HG02642 (cell line): ENCODE results near the gene COL4A3.
A peak's percentile ranks its signal among the peaks of the same experiment; 100 is the strongest.

ENCODE experiments used
- ATAC-seq: cut with Tn5 transposase; IDR thresholded peaks from one replicate; pipeline ENCODE4 v1.9.1; 2021; ENCODE audit warnings: mild to moderate bottlenecking; ENCODE audit not compliant: unreplicated experiment, poor library complexity

Gene COL4A3

DNA sequence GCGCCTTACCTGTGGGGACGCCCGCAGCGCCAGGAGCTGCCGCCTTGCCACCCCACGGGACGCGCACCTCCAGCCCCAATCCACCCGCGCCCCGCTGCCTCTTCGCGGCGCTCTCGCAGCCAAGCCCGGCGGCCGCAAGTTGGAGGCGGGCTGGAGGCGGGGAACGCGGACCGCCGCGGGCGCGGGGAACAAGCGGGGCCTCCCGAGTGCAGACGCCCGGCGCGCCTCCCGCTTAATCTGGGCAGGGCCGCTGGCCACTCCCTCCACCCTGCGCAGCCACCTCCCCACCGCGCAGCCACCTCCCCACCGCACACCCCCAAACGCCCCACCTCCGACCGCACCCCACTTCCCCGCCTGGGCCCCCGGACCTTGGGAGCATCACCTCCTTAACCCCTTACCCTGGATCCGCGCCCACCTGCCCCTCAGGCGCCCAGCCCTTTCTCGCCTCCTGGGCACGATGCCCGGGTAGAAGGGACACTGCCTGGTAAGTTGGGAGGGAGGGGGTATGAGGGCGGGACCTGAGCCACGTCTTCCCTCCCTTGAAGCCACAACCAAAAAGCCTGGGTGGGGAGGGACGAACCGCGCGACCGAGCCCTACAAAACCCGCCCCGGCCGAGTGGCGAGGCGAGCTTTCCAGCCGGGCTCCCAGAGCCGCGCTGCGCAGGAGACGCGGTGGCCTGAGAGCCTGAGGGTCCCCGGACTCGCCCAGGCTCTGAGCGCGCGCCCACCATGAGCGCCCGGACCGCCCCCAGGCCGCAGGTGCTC is at the start of gene COL4A3, which contains the start of gene COL4A4:
Gene COL4A3 (plus strand): TSS at position 627 of the 765 bp plus-strand sequence. CDS start 103 bp downstream, at position 730.
Gene COL4A4 (minus strand): TSS at position 208 of the 765 bp plus-strand sequence. CDS start 16,722 bp downstream, outside the sequence.
- ATAC-seq, result peak; percentile 66

DNA sequence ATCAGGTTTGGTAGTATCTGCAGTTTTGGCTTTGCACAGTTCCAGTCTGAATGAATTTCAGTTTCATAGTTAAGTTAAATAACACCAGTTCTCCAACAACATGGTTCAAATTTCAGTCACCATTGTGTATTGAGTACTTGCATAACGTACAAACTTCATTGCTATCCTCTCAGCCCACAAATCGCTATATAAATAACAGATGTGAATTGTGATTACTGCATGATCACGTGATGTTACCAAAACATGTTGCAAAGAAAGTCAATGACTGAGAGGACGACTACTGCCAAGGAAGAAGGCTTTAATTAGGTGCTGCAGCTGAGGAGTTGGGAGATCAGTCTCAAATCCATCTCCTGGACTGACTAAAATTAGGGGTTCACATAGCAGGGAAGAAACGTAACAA is 48.7 kb upstream of the COL4A3 start:
- no peak for ATAC-seq

GRCh38 chr2:227117027-227117426 is 47.4 kb upstream of the COL4A3 start:
- peak; percentile 65 for ATAC-seq

- no peak for ATAC-seq
These were observed 46.6 kb upstream of the COL4A3 start for GRCh38 chr2:227117852-227118251.

- ATAC-seq, result no peak
These were observed 46.1 kb upstream of the COL4A3 start for GRCh38 chr2:227118353-227118752.

GRCh38 chr2:227123697-227124096 is 40.7 kb upstream of the COL4A3 start:
- ATAC-seq, result no peak

DNA sequence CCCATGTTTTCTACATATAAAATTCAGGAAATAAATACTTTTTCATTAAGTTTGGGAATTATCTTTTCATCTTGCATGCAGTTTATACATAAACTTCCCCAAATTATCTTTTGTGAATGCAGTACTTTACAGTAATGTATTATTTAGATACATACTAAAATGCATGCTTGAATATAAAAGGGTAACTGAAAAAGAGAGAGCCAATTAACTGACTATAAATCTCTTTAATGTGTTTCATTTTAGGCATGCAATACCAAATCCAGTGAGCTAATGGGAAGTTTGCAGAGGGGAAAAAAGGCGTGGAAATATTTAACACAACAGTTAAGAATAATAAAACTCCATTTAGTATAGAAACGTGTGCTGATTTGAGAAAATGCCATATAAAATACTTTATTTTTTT is 39.6 kb upstream of the COL4A3 start:
- no peak for ATAC-seq

DNA sequence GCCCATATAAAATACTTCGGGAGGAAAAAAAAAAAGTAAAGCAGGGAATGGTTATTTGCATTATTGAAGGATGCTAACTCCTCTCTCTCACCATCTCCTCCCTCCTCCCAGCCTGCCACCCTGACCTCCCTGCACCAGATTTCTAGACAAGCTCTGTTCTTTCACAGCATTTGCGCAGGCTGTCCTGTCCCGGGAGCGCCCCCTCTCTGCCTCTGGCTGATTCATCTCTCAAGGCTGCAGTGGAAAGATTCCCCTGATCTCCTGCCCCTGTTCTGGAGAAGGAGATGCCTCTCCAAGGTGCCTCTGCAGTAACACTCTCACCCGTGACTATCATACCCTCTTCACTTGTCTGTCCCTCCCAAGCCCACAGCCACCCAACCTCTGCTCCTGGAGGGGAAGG is 38.9 kb upstream of the COL4A3 start:
- no peak for ATAC-seq

DNA sequence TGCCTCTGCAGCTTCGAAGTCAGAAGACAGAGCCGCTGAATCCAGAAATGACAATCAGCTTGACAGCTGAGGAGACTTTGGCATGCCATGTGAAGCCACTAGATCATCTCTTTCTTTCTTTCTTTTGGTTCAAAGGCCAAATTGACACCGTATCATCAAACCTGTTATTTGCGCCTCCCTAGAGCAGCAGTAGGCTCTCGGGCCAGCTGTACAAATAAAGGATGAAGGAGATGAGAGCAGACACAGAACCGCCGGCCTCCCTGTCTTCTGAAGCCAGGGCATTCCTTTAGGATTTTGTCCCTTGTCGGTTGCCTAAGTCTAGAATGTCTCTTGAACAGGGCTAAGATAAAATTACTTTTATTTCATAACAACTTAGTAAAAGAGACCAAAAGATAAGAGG is 37.2 kb upstream of the COL4A3 start:
- no peak for ATAC-seq

GRCh38 chr2:227130636-227131035 is 33.8 kb upstream of the COL4A3 start:
- no peak for ATAC-seq

DNA sequence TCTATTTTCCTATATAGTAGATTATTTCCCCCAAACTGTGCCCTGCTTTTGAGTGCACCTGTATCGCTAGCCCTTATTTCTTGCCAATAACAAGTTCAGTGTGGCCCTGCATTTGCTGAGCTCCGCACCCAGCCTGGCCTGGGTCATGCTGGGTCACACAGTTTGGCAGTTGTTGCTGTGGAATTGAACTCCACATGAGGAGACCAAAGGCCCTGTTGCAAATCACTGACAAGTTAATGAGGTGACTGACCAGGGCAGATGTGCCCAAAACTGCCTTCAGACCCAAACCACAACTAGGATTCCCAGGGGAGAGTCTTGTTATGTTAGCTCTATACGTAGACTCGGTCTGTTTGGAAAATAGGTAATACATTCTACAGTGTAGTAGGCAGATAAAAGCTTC is 31.4 kb upstream of the COL4A3 start:
- ATAC-seq, result no peak

DNA sequence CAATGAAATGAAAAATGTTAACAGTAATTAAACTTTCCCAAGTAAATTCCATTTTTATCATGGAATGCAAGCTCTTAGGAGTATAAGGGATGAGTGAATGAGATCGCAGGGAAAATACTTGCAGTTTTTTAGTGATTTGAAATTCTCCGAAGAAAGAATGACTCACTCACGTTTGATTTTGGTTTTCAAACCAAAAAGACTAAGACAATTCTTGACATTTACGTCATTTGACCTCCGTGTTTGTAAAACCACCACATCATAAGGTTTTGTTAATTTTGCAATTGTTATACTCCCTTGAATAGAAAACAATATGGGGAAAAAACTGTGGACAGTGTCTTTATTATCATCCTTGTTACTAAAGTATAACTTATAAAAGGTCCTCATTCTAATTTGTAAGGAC is 29.8 kb upstream of the COL4A3 start:
- no peak for ATAC-seq

- ATAC-seq, result no peak
These were observed 23.1 kb upstream of the COL4A3 start for GRCh38 chr2:227141301-227141700.

DNA sequence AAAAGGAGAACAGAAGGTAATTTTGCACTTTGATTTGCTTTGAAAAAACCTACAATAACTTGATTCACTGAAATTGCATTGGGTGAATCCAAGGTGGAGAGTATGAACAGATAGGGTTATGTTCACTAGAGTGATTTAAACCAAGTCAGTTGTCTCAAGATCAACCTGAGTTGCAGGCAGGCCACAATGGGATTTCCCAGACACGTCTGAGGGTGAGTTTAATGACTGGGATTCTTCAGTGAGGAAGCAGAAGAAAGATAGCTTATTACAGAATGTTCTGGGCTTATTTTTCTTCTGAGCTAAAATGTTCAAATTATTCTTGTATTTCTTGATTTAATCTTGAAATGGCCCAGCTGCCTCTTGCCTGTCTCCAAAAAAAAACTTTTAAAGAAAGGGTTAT is 20.5 kb upstream of the COL4A3 start:
- no peak for ATAC-seq

DNA sequence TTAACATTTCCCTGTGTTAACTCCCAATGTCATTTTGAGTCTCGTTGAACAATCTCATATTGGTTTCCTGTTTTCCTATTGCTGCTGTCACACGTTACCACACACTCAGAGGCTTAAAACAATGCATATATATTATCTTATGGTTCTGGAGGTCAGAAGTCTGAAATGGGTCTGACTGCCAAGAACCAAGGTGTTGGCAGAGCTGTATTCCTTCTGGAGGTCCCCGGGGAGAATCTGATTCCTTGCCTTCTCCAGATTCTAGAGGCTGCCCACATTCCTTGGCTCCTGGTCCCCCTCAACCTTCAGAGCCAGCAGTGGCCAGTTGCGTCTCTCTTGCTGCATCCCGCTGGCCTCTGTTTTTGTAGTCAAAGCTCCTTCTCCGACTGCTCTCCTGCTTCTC is 18.0 kb upstream of the COL4A3 start:
- ATAC-seq, result no peak

- ATAC-seq, result no peak
These were observed 17.4 kb upstream of the COL4A3 start for GRCh38 chr2:227147023-227147422.

DNA sequence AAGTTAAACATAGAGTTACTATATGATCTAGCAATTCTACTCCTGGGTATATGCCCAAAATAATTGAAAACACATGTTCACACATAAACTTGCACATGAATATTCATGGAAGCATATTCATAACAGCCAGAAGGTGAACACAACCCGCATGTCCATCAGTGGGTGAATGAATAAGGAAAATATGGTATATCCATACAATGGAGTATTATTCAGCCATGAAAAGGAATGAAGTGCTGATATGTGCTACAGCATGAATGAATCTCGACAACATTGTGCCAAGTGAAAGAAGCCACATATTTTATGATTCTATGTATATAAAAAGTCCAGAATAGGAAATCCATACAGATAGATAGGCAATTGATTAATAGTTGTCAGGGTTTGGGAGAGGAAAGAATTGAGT is 16.3 kb upstream of the COL4A3 start:
- ATAC-seq, result no peak

- ATAC-seq, result no peak
These were observed 14.0 kb upstream of the COL4A3 start for GRCh38 chr2:227150222-227150936.

- no peak for ATAC-seq
These were observed 12.2 kb upstream of the COL4A3 start for GRCh38 chr2:227152093-227152766.

DNA sequence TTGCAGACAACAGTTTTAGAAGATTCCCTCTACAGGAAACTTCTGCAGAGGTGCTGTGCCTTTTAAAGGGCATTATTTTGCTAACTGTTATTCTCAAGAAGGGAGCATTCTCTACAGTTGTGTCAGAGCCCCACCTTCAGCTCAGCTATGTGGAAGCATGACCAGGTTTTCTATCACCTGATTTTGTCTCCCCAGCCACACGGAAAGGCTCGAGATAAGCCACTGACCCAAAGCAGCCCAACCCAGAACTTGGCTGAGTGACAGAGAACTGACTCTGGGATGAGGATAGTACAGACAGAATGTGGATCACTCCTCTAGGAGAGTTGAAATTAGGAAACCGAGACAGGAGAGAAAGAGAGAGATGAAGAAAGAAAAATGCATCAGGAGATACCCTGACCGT is 11.1 kb upstream of the COL4A3 start:
- ATAC-seq, result no peak
